Vagina (tissue), 2 donors: ENCODE measurements around the gene GPR34.

ENCODE experiments used
- POLR2A ChIP-seq, 2 donors: fragments of 450-650 bp; IDR thresholded peaks; one replicate each; pipeline ENCODE4 v1.6.1; 2017; ENCODE audit warnings: antibody characterized with exemption in 2 of 2, mild to moderate bottlenecking in 2 of 2, moderate library complexity in 2 of 2
- POLR2AphosphoS5 ChIP-seq, 2 donors: sonication (generic); formaldehyde crosslinking; IDR thresholded peaks; one replicate each; pipeline ENCODE4 v1.9.0; 2017; ENCODE audit warnings: antibody characterized with exemption in 2 of 2, mild to moderate bottlenecking in 2 of 2, low read depth in 1 of 2; ENCODE audit not compliant: insufficient read depth in 1 of 2
- TF ChIP-seq, protein P1 (sequence below), 3 experiments: fragments of 450-650 bp in 2 of 3; fragments of 200-600 bp in 1 of 3; sonication (generic) in 1 of 3; IDR thresholded peaks; one replicate each; pipeline ENCODE4 v1.5.1; 2017 to 2019; ENCODE audit warnings: antibody characterized with exemption in 3 of 3, mild to moderate bottlenecking in 2 of 3, moderate library complexity in 2 of 3

DNA sequence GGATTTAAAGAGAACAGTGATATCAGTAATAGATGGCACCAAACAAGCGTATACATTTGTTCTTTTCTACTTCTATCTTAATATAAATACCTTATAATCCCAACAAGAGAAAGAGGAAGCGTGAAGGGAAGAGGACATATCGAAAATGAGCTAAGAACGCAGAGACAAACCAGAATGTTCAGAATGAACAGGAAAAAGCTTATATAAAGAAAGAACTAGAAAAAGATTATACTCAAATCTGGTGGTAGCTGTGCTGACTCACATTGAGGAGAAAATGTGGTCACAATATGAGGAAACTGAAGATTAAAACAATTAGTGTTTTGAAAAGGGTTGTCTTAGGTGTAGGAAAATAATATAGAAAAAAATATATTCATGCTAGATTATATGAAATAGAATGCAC, 2.0 kb upstream of the GPR34 start:
- TF ChIP-seq, protein P1, sequence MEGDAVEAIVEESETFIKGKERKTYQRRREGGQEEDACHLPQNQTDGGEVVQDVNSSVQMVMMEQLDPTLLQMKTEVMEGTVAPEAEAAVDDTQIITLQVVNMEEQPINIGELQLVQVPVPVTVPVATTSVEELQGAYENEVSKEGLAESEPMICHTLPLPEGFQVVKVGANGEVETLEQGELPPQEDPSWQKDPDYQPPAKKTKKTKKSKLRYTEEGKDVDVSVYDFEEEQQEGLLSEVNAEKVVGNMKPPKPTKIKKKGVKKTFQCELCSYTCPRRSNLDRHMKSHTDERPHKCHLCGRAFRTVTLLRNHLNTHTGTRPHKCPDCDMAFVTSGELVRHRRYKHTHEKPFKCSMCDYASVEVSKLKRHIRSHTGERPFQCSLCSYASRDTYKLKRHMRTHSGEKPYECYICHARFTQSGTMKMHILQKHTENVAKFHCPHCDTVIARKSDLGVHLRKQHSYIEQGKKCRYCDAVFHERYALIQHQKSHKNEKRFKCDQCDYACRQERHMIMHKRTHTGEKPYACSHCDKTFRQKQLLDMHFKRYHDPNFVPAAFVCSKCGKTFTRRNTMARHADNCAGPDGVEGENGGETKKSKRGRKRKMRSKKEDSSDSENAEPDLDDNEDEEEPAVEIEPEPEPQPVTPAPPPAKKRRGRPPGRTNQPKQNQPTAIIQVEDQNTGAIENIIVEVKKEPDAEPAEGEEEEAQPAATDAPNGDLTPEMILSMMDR (IDR thresholded peaks at IDR 0.05) = no peak
- TF ChIP-seq POLR2A (IDR thresholded peaks at IDR 0.05) = no peak
- TF ChIP-seq POLR2AphosphoS5 (IDR thresholded peaks at IDR 0.05; ENCODE audit: insufficient read depth in 1 of 2, low read depth in 1 of 2) = no peak
